Uterus (tissue), 4 donors: ENCODE results near the gene CENPVL2. TPM values are rescaled to one million over a fixed set of nuclear protein-coding genes. Genes with fewer than 3 reads are reported as not detected.
"Not testable (repeated sequence)": the region's sequence is repeated elsewhere in the genome, so short reads cannot be mapped to it uniquely, and the experiment has no call there.

Experiments used
- DNase-seq, 2 donors: peaks; one replicate each; pipeline ENCODE4 v3.0.0-alpha.2; 2019 to 2020
- H3K27ac ChIP-seq, 2 donors: fragments of 200-600 bp; sonication (generic); 1 replicate in 1 of 2; 2 replicates in 1 of 2; pipeline ENCODE4 v1.5.1; 2016 to 2018
- H3K27me3 ChIP-seq, 2 donors: fragments of 200-600 bp; sonication (generic); one replicate each; pipeline ENCODE4 v1.5.1; 2018 to 2019; ENCODE audit warnings: control low read depth in 1 of 2
- H3K36me3 ChIP-seq, 2 donors: fragments of 200-600 bp; sonication (generic); one replicate each; pipeline ENCODE4 v1.5.1; 2019; ENCODE audit warnings: control low read depth in 1 of 2
- H3K4me1 ChIP-seq, 2 donors: fragments of 200-600 bp; sonication (generic); one replicate each; pipeline ENCODE4 v1.5.1; 2018 to 2019; ENCODE audit warnings: control low read depth in 1 of 2
- H3K4me3 ChIP-seq, 2 donors: fragments of 200-600 bp; sonication (generic); 1 replicate in 1 of 2; 2 replicates in 1 of 2; pipeline ENCODE4 v1.5.1; 2018 to 2019; ENCODE audit warnings: mild to moderate bottlenecking in 1 of 2
- H3K9me3 ChIP-seq, 2 donors: fragments of 200-600 bp; sonication (generic); one replicate each; pipeline ENCODE4 v1.5.1; 2019; ENCODE audit warnings: control low read depth in 1 of 2
- POLR2A ChIP-seq, 2 donors: fragments of 450-650 bp; IDR thresholded peaks; one replicate each; pipeline ENCODE4 v1.6.1; 2016; ENCODE audit warnings: antibody characterized with exemption in 2 of 2, mild to moderate bottlenecking in 1 of 2, moderate library complexity in 1 of 2
- intact Hi-C: fragments of 100-400 bp; cut with DNase I; formaldehyde crosslinking; loops from one replicate; pipeline ENCODE4 v1.15.1; 2023; ENCODE audit warnings: low total_unique reads
- total RNA-seq, 4 donors: library from RNA; depleted of rRNA in 3 of 4; stranded (reverse); fragments of >200 nt in 3 of 4; gene quantifications; one replicate each; pipeline versions ENCODE4 v1.1.0 to v1.2.4, GENCODE V29; 2014 to 2023
- TF ChIP-seq, protein P1 (sequence below), 4 experiments: fragments of 200-600 bp in 2 of 4; fragments of 450-650 bp in 2 of 4; sonication (generic) in 2 of 4; IDR thresholded peaks; one replicate each; pipeline ENCODE4 v1.5.1; 2016 to 2019; ENCODE audit warnings: antibody characterized with exemption in 4 of 4, mild to moderate bottlenecking in 2 of 4, moderate library complexity in 1 of 4
- donor health status: DM: yes; HTN: yes; CAD: no.

CENPVL2 gene
- total RNA-seq, 4 donors from 2014 or later, result not detected

DNA sequence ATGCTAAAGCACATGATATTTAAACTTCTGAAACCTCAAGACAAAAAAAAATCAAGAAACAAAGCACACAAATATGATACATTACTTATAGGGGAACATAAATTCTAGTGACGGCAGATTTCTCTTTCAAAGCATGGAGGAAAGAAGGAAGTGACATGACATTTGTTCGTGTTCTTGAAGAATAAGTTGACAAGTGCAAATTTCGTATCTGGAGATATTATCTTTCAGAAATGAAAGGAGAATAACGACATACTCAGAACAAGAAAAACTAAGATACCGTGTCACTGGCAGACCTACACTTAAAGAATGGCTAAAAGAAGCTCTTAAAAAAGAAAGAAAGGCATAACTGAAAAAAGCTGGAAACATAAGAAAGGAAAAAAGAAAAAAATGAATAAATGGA lies 16.6 kb downstream of the CENPVL2 start:
- Histone ChIP-seq H3K4me3 (no peak overlapping the region), H3K27me3 (peaks cover 0 to 18% of the 10 kb centered on the region in 2 donors), H3K9me3 (no peaks in the 10 kb centered on the region), H3K4me1 (no peaks in the 10 kb centered on the region), H3K27ac (no peak overlapping the region), H3K36me3 (no peaks in the 10 kb centered on the region)
- DNase-seq, result no peak
- intact Hi-C loops, result no loop called here
- no peak for TF ChIP-seq POLR2A (IDR thresholded peaks at IDR 0.05)
- TF ChIP-seq, protein P1, sequence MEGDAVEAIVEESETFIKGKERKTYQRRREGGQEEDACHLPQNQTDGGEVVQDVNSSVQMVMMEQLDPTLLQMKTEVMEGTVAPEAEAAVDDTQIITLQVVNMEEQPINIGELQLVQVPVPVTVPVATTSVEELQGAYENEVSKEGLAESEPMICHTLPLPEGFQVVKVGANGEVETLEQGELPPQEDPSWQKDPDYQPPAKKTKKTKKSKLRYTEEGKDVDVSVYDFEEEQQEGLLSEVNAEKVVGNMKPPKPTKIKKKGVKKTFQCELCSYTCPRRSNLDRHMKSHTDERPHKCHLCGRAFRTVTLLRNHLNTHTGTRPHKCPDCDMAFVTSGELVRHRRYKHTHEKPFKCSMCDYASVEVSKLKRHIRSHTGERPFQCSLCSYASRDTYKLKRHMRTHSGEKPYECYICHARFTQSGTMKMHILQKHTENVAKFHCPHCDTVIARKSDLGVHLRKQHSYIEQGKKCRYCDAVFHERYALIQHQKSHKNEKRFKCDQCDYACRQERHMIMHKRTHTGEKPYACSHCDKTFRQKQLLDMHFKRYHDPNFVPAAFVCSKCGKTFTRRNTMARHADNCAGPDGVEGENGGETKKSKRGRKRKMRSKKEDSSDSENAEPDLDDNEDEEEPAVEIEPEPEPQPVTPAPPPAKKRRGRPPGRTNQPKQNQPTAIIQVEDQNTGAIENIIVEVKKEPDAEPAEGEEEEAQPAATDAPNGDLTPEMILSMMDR (IDR thresholded peaks at IDR 0.05), result no peak

DNA sequence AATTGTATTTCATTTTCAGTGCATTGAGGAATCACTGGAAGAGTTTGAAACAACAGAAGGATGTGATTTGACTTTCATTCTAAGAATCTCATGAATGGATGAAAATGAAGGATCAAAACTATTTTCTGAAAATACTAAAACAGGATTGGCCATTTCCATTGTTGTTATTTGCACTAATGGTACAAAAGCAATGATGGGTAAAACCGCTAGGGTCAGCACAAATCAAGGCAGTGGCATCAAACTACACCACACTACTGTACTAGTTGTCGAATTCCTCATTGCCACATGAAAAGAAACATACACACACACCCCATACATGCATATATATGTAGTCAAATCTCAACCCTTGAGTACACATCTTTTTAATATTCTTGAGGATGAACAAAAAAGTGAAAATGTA lies 39.3 kb downstream of the CENPVL2 start:
- Histone ChIP-seq H3K4me1 (no peaks in the 10 kb centered on the region), H3K4me3 (no peak overlapping the region), H3K9me3 (no peaks in the 10 kb centered on the region), H3K27ac (no peak overlapping the region), H3K27me3 (peaks cover 0 to 10% of the 10 kb centered on the region in 2 donors), H3K36me3 (no peaks in the 10 kb centered on the region)
- no peak for DNase-seq
- TF ChIP-seq, protein P1 (IDR thresholded peaks at IDR 0.05), result no peak
- no peak for TF ChIP-seq POLR2A (IDR thresholded peaks at IDR 0.05)
- intact Hi-C loops, result no loop called here

DNA sequence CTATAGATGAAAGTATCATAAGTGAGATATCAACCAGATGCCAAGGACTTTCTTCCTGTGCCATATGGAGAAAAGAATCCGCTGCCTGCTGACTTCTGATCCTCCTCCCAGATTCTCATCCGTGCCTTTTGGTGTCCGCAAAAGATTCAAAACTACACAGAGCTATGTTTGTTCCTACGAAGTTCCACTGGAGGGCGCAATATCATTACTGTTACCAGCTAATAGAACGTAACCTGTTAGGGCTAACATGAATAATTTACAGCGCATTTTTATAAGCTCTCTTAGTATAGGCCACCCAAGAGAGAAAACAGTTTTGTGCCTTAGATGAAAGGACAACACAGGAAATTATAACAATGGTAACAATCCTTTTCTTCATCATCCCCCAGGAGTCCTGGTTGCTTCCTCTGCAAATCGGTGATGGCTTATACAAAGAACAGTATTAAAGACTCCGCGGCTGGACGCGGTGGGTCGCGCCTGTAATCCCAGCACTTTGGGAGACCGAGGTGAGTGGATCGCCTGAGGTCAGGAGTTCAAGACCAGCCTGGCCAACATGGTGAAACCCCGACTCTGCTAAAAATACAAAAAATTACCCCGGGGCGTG lies 41.1 kb downstream of the CENPVL2 start:
- no peak overlapping the region for H3K4me3 ChIP-seq
- H3K4me1 ChIP-seq, result no peaks in the 10 kb centered on the region
- TF ChIP-seq, protein P1 (IDR thresholded peaks at IDR 0.05), result peak in 1 of 4 experiments; percentile 7
- no peak for TF ChIP-seq POLR2A (IDR thresholded peaks at IDR 0.05)
- intact Hi-C loops, result no loop called here
- no peaks in the 10 kb centered on the region for H3K9me3 ChIP-seq
- peaks cover 0 to 10% of the 10 kb centered on the region in 2 donors for H3K27me3 ChIP-seq
- no peak for DNase-seq
- no peak overlapping the region for H3K27ac ChIP-seq
- H3K36me3 ChIP-seq, result no peaks in the 10 kb centered on the region

DNA sequence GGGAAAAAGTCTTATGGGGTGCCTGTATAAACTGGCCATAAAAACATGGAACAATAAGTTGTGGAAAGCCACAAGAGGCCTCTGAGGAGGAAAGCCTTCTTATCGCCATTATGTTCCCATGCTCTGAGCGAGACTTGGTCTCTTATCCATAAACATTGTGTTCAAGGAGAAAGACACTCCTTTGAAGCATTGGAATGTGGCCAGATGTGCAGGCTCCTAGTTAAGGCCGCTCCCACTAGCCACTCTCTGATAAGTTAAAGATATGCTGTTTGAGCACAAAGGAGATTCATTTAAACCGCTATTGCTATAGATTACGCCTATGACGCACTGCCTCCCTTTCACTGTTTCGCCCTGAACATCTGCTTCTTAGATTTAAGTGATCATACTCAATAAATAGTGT lies 46.1 kb downstream of the CENPVL2 start:
- DNase-seq, H3K9me3 ChIP-seq, H3K4me1 ChIP-seq, H3K4me3 ChIP-seq, intact Hi-C loops, H3K27ac ChIP-seq, H3K36me3 ChIP-seq: not testable (repeated sequence)
- peaks cover 0 to 10% of the 10 kb centered on the region in 2 donors for H3K27me3 ChIP-seq

Other genes starting within 250 kb of the CENPVL2 start
- gene NUDT11, start 186.2 kb downstream of the CENPVL2 start, total RNA-seq, result 10 to 100 TPM in 2 of 4 donors, 1 to 10 TPM in 2; 1.8 to 21.1 (median 7.8) TPM
- gene CENPVL3, start 63.9 kb downstream of the CENPVL2 start, total RNA-seq, result under 1 TPM in 1 of 4 donors, not detected in 3; 0.21 TPM
- not detected for gene CENPVL1, start 27.7 kb upstream of the CENPVL2 start, total RNA-seq
- gene GSPT2, start 60.6 kb upstream of the CENPVL2 start, total RNA-seq, result 10 to 100 TPM in 2 of 4 donors, 1 to 10 TPM in 1, under 1 TPM in 1; 0.26 to 19.7 (median 7.3) TPM
- 100 to 1,000 TPM in 1 of 4 donors, 10 to 100 TPM in 3; 27.9 to 164 (median 55.2) TPM for gene MAGED1, start 210.8 kb upstream of the CENPVL2 start, total RNA-seq